ENCODE measurements around the gene MPDZ. TPM values are rescaled to one million over a fixed set of nuclear protein-coding genes. Genes with fewer than 3 reads are reported as not detected.

MPDZ gene
- total RNA-seq, 1 donor from 2014 or later: 14.0 TPM

DNA sequence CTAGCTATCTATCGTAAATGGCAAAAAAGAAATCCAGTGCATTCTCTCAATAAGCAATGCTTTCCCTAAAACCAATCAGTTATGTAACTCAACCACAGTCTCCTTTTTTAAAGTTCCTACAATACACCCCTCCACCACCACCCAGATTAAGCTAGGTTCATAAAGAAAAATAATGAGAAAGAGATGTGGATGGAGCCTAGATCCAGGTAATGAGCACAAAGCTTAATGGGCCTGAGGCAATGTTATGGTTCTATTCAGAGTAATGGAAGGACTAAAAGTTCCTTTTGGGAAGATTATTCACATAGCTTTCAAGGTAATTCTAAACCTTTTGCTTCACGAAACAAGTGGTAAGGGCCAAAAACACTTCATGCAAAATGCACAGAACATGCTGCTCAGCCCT, 113.5 kb downstream of the MPDZ start:
- Histone ChIP-seq H3K4me3 (ENCODE audit: low read depth, low read length) (no peak overlapping the region), H3K27me3 (ENCODE audit: control insufficient read depth, insufficient read depth, low read length) (no peaks in the 10 kb centered on the region), H3K36me3 (ENCODE audit: control insufficient read depth, insufficient read depth, low read length) (peaks cover 2% of the 10 kb centered on the region)
- TF ChIP-seq, protein P1, sequence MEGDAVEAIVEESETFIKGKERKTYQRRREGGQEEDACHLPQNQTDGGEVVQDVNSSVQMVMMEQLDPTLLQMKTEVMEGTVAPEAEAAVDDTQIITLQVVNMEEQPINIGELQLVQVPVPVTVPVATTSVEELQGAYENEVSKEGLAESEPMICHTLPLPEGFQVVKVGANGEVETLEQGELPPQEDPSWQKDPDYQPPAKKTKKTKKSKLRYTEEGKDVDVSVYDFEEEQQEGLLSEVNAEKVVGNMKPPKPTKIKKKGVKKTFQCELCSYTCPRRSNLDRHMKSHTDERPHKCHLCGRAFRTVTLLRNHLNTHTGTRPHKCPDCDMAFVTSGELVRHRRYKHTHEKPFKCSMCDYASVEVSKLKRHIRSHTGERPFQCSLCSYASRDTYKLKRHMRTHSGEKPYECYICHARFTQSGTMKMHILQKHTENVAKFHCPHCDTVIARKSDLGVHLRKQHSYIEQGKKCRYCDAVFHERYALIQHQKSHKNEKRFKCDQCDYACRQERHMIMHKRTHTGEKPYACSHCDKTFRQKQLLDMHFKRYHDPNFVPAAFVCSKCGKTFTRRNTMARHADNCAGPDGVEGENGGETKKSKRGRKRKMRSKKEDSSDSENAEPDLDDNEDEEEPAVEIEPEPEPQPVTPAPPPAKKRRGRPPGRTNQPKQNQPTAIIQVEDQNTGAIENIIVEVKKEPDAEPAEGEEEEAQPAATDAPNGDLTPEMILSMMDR (IDR thresholded peaks at IDR 0.05; ENCODE audit: insufficient read depth, low read length, severe bottlenecking): no peak
- DNase-seq (ENCODE audit: low read depth) (no peak), FAIRE-seq (no peak)

DNA sequence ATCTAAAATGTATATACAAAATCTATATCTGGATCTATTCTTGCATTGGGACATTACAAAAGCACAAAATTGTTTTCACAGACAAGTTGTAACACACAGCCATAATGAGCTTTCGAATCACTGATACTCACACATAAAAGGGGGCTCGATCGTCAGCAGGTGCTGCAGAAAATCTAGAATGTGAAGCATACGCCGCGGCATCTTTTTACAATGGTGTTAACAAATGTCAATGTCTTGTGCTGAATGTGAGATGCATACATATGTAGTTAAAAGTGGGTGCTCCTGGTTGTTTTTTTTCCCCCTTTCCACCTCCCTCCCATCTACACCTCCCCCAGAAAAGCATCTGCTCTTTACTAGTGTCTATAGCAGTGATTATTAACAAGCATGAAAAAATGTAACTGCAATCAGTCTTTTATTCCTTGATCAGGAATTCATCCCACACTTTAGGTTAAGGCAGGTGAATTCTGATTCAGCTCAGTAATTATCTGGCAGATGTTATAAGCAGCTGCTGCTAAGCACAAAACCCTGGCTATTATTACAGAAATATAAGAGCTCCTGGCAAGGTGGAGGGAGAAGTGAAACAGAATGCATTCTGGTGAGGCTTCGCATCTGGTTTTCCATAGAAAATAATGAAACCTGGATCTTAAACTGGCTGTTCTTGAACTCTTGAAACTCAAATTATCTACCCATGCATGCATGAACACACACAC, 114.1 kb downstream of the MPDZ start:
- FAIRE-seq (no peak), DNase-seq (ENCODE audit: low read depth) (no peak)
- TF ChIP-seq, protein P1 (IDR thresholded peaks at IDR 0.05; ENCODE audit: insufficient read depth, low read length, severe bottlenecking): no peak
- H3K27me3 ChIP-seq (ENCODE audit: control insufficient read depth, insufficient read depth, low read length): no peaks in the 10 kb centered on the region
- no peak overlapping the region for H3K4me3 ChIP-seq (ENCODE audit: low read depth, low read length)
- peaks cover 2% of the 10 kb centered on the region for H3K36me3 ChIP-seq (ENCODE audit: control insufficient read depth, insufficient read depth, low read length)

DNA sequence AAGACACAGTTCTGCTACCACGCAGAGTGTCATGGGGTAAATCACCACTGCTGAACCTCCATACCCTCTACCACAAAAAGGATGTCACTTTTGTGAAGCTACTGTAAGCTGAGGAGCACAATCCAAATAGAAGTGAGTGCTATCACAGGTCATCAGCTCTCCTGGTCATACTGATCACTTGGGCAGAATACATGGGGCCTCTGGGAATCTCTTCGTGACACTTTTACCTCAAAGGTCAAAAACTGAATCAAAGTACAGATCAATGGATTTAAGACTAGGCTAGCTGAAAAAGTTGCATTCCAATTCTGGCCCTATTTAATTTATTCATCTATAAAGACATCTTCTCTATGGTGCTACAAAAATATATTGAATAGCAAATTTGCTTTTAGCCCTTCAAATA, 115.5 kb downstream of the MPDZ start:
- DNase-seq (ENCODE audit: low read depth) (no peak), FAIRE-seq (no peak)
- H3K36me3 ChIP-seq (ENCODE audit: control insufficient read depth, insufficient read depth, low read length): peaks cover 2% of the 10 kb centered on the region
- TF ChIP-seq, protein P1 (IDR thresholded peaks at IDR 0.05; ENCODE audit: insufficient read depth, low read length, severe bottlenecking): no peak
- H3K4me3 ChIP-seq (ENCODE audit: low read depth, low read length): no peak overlapping the region
- H3K27me3 ChIP-seq (ENCODE audit: control insufficient read depth, insufficient read depth, low read length): no peaks in the 10 kb centered on the region

DNA sequence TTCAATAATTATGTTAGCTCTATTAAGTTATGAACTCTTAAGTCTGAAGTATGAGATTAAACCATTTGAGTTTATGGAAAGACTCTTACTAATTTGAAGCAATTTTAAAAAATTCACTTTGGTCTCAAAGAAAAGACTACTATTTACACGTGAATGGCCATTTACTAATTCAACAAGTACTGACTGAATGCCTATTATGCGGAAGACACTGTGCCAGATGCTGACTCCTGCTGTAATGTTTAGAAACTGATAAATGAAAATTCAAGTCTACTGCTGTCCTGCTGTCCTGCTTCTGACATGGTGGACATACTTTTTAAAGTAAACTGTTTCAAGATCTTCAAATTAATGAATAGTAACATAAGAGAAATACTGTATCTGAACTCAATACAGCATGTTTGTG, 116.2 kb downstream of the MPDZ start:
- Histone ChIP-seq H3K27me3 (ENCODE audit: control insufficient read depth, insufficient read depth, low read length) (no peaks in the 10 kb centered on the region), H3K36me3 (ENCODE audit: control insufficient read depth, insufficient read depth, low read length) (peaks cover 2% of the 10 kb centered on the region), H3K4me3 (ENCODE audit: low read depth, low read length) (no peak overlapping the region)
- TF ChIP-seq, protein P1 (IDR thresholded peaks at IDR 0.05; ENCODE audit: insufficient read depth, low read length, severe bottlenecking): no peak
- DNase-seq (ENCODE audit: low read depth) (no peak), FAIRE-seq (no peak)

DNA sequence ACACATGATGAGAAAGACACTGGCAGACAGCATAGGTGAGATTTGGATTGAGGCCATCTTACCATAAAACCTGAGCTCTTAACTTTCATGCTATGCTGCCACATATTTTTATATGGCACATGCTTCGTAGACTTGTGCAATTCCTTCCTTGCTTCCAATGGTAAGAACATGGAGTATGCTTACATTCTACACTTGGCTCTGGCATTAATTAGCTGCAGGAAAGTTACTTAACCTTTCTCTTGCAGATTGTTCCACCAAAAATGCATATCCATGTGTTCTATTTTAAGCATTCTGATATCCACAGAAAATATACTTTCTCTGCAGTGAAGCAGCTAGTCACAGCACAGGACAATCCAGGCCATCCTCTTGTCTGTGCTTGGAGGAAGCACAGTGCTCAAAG, 119.4 kb downstream of the MPDZ start:
- H3K4me3 ChIP-seq (ENCODE audit: low read depth, low read length): no peak overlapping the region
- H3K27me3 ChIP-seq (ENCODE audit: control insufficient read depth, insufficient read depth, low read length): no peaks in the 10 kb centered on the region
- H3K36me3 ChIP-seq (ENCODE audit: control insufficient read depth, insufficient read depth, low read length): no peaks in the 10 kb centered on the region
- FAIRE-seq: no peak
- no peak for DNase-seq (ENCODE audit: low read depth)
- TF ChIP-seq, protein P1 (IDR thresholded peaks at IDR 0.05; ENCODE audit: insufficient read depth, low read length, severe bottlenecking): no peak

DNA sequence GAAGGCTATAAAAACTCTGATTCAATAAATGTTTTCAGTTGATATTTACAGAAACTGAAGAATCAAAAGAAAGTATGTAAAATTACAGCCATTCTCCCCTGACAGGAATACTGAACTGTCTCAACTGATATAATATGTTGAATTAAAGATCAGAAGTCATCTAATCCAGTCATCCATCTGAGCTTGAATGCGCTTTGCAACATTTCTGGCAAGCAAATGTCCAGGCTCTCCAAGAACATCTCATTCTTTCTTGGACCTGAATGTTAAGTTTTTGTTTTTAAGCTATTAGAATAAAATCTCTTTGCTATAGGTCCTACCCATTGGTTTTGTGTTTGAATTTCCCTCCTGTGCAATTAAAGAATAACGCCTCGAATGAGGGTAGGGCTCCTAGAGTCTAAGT, 120.5 kb downstream of the MPDZ start:
- DNase-seq (ENCODE audit: low read depth): no peak
- FAIRE-seq: no peak
- no peak overlapping the region for H3K4me3 ChIP-seq (ENCODE audit: low read depth, low read length)
- no peaks in the 10 kb centered on the region for H3K27me3 ChIP-seq (ENCODE audit: control insufficient read depth, insufficient read depth, low read length)
- no peaks in the 10 kb centered on the region for H3K36me3 ChIP-seq (ENCODE audit: control insufficient read depth, insufficient read depth, low read length)
- TF ChIP-seq, protein P1 (IDR thresholded peaks at IDR 0.05; ENCODE audit: insufficient read depth, low read length, severe bottlenecking): no peak
